ENCODE data around the gene CSNK2B. TPM values are rescaled to one million over a fixed set of nuclear protein-coding genes. Genes with fewer than 3 reads are reported as not detected.

The CSNK2B gene
- total and polyA plus RNA-seq, 9 of the 15 experiments (the other 6 are each of a cell fraction or from before 2014, with no cell fraction given), result 120 to 1,126 (median 529) TPM

DNA sequence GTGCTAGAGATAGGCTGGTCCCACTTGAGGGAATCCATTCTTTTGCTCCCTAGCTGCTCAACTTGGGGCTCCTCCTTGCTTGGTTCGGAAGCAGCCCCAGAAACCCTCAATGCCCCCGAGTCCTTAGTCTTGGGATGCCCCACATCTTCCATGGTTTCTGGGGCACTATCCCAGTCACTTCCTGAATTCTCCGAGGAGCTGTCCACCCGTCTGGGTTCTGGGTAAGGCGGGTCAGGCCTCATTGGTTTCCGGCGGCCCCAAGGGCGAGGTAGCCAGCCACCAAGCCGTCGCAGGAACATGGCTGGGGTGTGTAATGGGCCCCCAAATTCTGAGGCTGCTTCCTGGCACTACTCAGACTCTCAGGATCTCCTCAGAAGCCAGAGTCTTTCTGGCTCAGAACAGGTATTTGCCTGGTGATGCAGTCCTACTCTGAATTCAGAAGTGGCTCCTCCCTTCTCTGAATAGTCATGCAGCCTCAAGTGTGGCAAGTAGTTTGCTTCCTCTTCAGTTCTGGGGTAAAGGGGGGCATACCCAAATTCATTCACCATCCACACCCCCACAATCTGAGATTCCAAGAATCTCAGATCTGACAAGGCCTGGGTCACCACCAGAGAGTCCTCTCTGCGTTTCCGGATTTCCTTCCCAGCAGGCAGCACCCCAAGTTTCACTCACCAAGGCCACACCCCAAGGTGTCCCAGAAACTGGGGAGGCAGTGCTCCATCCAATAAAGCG lies 6.1 kb upstream of the CSNK2B start (continued):
- no peak for TF ChIP-seq TOE1 (IDR thresholded peaks at IDR 0.05; ENCODE audit: borderline replicate concordance)
- TF ChIP-seq TOE1 (CRISPR knock-in tag; IDR thresholded peaks at IDR 0.05; ENCODE audit: borderline replicate concordance, low read depth), result peak; percentile 17; the same call in 1 of the 2 replicates
- no peak for TF ChIP-seq ZEB2 (IDR thresholded peaks at IDR 0.05)
- no peak for TF ChIP-seq XRCC4 (IDR thresholded peaks at IDR 0.05; ENCODE audit: extremely low read depth, insufficient read depth, insufficient read length)
- no peak for TF ChIP-seq SMARCA5 (IDR thresholded peaks at IDR 0.05)
- TF ChIP-seq FOXA1 (IDR thresholded peaks at IDR 0.05; ENCODE audit: borderline replicate concordance), result no peak
- TF ChIP-seq, protein P1, sequence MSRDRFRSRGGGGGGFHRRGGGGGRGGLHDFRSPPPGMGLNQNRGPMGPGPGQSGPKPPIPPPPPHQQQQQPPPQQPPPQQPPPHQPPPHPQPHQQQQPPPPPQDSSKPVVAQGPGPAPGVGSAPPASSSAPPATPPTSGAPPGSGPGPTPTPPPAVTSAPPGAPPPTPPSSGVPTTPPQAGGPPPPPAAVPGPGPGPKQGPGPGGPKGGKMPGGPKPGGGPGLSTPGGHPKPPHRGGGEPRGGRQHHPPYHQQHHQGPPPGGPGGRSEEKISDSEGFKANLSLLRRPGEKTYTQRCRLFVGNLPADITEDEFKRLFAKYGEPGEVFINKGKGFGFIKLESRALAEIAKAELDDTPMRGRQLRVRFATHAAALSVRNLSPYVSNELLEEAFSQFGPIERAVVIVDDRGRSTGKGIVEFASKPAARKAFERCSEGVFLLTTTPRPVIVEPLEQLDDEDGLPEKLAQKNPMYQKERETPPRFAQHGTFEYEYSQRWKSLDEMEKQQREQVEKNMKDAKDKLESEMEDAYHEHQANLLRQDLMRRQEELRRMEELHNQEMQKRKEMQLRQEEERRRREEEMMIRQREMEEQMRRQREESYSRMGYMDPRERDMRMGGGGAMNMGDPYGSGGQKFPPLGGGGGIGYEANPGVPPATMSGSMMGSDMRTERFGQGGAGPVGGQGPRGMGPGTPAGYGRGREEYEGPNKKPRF (IDR thresholded peaks at IDR 0.05; ENCODE audit: low read depth, low read length), result no peak
- TF ChIP-seq, protein P2, sequence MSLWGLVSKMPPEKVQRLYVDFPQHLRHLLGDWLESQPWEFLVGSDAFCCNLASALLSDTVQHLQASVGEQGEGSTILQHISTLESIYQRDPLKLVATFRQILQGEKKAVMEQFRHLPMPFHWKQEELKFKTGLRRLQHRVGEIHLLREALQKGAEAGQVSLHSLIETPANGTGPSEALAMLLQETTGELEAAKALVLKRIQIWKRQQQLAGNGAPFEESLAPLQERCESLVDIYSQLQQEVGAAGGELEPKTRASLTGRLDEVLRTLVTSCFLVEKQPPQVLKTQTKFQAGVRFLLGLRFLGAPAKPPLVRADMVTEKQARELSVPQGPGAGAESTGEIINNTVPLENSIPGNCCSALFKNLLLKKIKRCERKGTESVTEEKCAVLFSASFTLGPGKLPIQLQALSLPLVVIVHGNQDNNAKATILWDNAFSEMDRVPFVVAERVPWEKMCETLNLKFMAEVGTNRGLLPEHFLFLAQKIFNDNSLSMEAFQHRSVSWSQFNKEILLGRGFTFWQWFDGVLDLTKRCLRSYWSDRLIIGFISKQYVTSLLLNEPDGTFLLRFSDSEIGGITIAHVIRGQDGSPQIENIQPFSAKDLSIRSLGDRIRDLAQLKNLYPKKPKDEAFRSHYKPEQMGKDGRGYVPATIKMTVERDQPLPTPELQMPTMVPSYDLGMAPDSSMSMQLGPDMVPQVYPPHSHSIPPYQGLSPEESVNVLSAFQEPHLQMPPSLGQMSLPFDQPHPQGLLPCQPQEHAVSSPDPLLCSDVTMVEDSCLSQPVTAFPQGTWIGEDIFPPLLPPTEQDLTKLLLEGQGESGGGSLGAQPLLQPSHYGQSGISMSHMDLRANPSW (CRISPR knock-in tag; IDR thresholded peaks at IDR 0.05), result peak; percentile 10; the same call in 1 of the 2 replicates
- TF ChIP-seq, protein P3, sequence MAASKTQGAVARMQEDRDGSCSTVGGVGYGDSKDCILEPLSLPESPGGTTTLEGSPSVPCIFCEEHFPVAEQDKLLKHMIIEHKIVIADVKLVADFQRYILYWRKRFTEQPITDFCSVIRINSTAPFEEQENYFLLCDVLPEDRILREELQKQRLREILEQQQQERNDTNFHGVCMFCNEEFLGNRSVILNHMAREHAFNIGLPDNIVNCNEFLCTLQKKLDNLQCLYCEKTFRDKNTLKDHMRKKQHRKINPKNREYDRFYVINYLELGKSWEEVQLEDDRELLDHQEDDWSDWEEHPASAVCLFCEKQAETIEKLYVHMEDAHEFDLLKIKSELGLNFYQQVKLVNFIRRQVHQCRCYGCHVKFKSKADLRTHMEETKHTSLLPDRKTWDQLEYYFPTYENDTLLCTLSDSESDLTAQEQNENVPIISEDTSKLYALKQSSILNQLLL (CRISPR knock-in tag; IDR thresholded peaks at IDR 0.05; ENCODE audit: borderline replicate concordance), result 0 out of 2 replicates have a peak, but pooled peaks have one; percentile 18
- TF ChIP-seq RAD51 (IDR thresholded peaks at IDR 0.05; ENCODE audit: borderline replicate concordance, low read depth), result no peak
- TF ChIP-seq, protein P4, sequence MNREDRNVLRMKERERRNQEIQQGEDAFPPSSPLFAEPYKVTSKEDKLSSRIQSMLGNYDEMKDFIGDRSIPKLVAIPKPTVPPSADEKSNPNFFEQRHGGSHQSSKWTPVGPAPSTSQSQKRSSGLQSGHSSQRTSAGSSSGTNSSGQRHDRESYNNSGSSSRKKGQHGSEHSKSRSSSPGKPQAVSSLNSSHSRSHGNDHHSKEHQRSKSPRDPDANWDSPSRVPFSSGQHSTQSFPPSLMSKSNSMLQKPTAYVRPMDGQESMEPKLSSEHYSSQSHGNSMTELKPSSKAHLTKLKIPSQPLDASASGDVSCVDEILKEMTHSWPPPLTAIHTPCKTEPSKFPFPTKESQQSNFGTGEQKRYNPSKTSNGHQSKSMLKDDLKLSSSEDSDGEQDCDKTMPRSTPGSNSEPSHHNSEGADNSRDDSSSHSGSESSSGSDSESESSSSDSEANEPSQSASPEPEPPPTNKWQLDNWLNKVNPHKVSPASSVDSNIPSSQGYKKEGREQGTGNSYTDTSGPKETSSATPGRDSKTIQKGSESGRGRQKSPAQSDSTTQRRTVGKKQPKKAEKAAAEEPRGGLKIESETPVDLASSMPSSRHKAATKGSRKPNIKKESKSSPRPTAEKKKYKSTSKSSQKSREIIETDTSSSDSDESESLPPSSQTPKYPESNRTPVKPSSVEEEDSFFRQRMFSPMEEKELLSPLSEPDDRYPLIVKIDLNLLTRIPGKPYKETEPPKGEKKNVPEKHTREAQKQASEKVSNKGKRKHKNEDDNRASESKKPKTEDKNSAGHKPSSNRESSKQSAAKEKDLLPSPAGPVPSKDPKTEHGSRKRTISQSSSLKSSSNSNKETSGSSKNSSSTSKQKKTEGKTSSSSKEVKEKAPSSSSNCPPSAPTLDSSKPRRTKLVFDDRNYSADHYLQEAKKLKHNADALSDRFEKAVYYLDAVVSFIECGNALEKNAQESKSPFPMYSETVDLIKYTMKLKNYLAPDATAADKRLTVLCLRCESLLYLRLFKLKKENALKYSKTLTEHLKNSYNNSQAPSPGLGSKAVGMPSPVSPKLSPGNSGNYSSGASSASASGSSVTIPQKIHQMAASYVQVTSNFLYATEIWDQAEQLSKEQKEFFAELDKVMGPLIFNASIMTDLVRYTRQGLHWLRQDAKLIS (CRISPR knock-in tag; IDR thresholded peaks at IDR 0.05), result 0 out of 2 replicates have a peak, but pooled peaks have one; percentile 4
- TF ChIP-seq, protein P5, sequence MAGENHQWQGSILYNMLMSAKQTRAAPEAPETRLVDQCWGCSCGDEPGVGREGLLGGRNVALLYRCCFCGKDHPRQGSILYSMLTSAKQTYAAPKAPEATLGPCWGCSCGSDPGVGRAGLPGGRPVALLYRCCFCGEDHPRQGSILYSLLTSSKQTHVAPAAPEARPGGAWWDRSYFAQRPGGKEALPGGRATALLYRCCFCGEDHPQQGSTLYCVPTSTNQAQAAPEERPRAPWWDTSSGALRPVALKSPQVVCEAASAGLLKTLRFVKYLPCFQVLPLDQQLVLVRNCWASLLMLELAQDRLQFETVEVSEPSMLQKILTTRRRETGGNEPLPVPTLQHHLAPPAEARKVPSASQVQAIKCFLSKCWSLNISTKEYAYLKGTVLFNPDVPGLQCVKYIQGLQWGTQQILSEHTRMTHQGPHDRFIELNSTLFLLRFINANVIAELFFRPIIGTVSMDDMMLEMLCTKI (IDR thresholded peaks at IDR 0.05; ENCODE audit: partially characterized antibody), result no peak
- no peak for TF ChIP-seq RBM22 (IDR thresholded peaks at IDR 0.05; ENCODE audit: low read depth, low read length, poor library complexity, severe bottlenecking)
- no peak; the same call in 1 of the 2 replicates for TF ChIP-seq HDGF (IDR thresholded peaks at IDR 0.05)
- no peak for TF ChIP-seq MED1 (CRISPR knock-in tag; IDR thresholded peaks at IDR 0.05; ENCODE audit: borderline replicate concordance)
